Measurements from ENCODE around the gene ARHGEF19. TPM values are rescaled to one million over a fixed set of nuclear protein-coding genes. Genes with fewer than 3 reads are reported as not detected.
"Not testable (repeated sequence)": the region's sequence is repeated elsewhere in the genome, so short reads cannot be mapped to it uniquely, and the experiment has no call there.

Gene ARHGEF19
- total RNA-seq, 1 experiment from 2014 or later, result 38.5 TPM

DNA sequence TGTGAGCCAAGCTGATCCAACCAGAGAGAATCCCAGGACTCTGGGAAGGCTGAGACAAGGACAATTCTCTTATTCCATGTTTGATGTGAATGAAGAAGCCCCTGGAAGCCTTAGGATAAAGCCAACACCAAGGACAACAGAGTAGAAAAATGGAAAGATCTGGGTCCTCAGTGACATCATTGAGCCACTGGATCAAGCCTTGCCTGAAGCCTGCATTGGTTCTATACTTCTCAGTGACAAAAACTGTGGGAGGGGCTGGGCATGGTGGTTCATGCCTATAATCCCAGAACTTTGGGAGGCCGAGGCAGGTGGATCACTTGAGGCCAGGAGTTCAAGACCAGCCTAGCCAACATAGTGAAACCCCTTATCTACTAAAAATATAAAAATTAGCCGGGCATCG is 15.6 kb downstream of the ARHGEF19 start:
- no peak for TF ChIP-seq EZH2 (IDR thresholded peaks at IDR 0.05; ENCODE audit: low read depth)
- TF ChIP-seq, protein P1, sequence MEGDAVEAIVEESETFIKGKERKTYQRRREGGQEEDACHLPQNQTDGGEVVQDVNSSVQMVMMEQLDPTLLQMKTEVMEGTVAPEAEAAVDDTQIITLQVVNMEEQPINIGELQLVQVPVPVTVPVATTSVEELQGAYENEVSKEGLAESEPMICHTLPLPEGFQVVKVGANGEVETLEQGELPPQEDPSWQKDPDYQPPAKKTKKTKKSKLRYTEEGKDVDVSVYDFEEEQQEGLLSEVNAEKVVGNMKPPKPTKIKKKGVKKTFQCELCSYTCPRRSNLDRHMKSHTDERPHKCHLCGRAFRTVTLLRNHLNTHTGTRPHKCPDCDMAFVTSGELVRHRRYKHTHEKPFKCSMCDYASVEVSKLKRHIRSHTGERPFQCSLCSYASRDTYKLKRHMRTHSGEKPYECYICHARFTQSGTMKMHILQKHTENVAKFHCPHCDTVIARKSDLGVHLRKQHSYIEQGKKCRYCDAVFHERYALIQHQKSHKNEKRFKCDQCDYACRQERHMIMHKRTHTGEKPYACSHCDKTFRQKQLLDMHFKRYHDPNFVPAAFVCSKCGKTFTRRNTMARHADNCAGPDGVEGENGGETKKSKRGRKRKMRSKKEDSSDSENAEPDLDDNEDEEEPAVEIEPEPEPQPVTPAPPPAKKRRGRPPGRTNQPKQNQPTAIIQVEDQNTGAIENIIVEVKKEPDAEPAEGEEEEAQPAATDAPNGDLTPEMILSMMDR (conservative IDR thresholded peaks at IDR 0.05), result no peak
- no peak overlapping the region for H3K27ac ChIP-seq
- no peaks in the 10 kb centered on the region for H3K4me1 ChIP-seq (replicated peaks; ENCODE audit: insufficient read depth)
- no peak overlapping the region for H3K4me2 ChIP-seq
- CTCF ChIA-PET, result no interaction called here
- POLR2A ChIA-PET (ENCODE audit: unreplicated experiment), result no interaction called here
- no peak overlapping the region for H2AFZ ChIP-seq
- no peaks in the 10 kb centered on the region for H3K9me2 ChIP-seq (ENCODE audit: insufficient read depth)
- no peak overlapping the region for H3K4me3 ChIP-seq
- intact Hi-C loops (cut with micrococcal nuclease; ENCODE audit: unreplicated experiment), result no loop called here
- H3F3A ChIP-seq (ENCODE audit: insufficient read depth, low read depth), result no peaks in the 10 kb centered on the region
- no peaks in the 10 kb centered on the region for H3K79me2 ChIP-seq (ENCODE audit: low read depth)
- BruUV-seq (replicated peaks), result no TSS peak
- H3K27me3 ChIP-seq (ENCODE audit: insufficient read depth, low read depth), result no peaks in the 10 kb centered on the region
- no peaks in the 10 kb centered on the region for H4K20me1 ChIP-seq (ENCODE audit: insufficient read depth)
- H3K9me3 ChIP-seq (ENCODE audit: insufficient read depth, low read depth), result no peaks in the 10 kb centered on the region
- H3K36me3 ChIP-seq (ENCODE audit: low read depth), result no peaks in the 10 kb centered on the region
- DNase-seq, result no peak

DNA sequence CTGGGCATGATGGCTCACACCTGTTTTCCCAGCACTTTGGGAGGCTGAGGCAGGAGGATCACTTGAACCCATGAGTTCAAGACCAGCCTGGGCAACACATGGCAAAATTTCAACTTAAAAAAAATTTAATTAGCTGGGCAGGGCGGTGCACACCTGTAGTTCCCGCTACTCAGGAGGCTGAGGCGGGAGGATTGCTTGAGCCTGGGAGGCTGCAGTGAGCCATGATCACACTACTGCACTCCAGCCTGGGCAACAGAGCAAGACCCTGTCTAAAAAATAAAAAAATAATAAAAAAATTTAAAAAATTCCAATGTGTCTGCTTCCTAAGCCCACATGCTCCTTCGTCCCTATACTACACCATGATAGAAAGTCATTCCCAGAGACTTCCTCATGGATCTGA is 16.3 kb downstream of the ARHGEF19 start:
- H3K36me3 ChIP-seq (ENCODE audit: low read depth); H3K4me1 ChIP-seq (replicated peaks; ENCODE audit: insufficient read depth); H3K9me2 ChIP-seq (ENCODE audit: insufficient read depth); BruUV-seq (replicated peaks); CTCF ChIA-PET; H3K4me2 ChIP-seq; H3K27ac ChIP-seq; intact Hi-C loops (cut with micrococcal nuclease; ENCODE audit: unreplicated experiment); H3K4me3 ChIP-seq; H2AFZ ChIP-seq; H4K20me1 ChIP-seq (ENCODE audit: insufficient read depth); H3K27me3 ChIP-seq (ENCODE audit: insufficient read depth, low read depth); DNase-seq; H3K9me3 ChIP-seq (ENCODE audit: insufficient read depth, low read depth); H3F3A ChIP-seq (ENCODE audit: insufficient read depth, low read depth); POLR2A ChIA-PET (ENCODE audit: unreplicated experiment); H3K79me2 ChIP-seq (ENCODE audit: low read depth): not testable (repeated sequence)

DNA sequence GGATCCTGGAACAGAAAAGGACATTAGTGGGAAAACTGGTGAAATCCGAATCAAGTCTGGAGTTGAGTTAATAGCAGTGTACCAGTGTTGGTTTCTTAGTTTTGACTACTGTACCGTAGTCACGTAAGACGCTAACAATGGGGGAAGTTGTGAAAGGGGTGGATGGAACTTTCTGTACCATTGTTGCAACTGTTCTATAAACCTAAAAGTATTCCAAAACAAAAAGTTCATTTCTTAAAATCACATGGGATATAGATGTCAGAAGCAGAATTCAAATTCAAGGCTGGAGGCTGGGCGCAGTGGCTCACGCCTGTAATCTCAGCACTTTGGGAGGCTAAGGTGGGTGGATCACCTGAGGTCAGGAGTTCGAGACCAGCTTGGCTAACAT is 16.9 kb downstream of the ARHGEF19 start:
- ChIA-PET CTCF (no interaction called here), POLR2A (ENCODE audit: unreplicated experiment) (no interaction called here)
- no peaks in the 10 kb centered on the region for H4K20me1 ChIP-seq (ENCODE audit: insufficient read depth)
- intact Hi-C loops (cut with micrococcal nuclease; ENCODE audit: unreplicated experiment), result no loop called here
- peaks cover under 1% of the 10 kb centered on the region; the same call in 1 of the 2 replicates for H3K4me1 ChIP-seq (replicated peaks; ENCODE audit: insufficient read depth)
- no peak overlapping the region for H3K27ac ChIP-seq
- BruUV-seq (replicated peaks), result no TSS peak
- H3K4me2 ChIP-seq, result no peak overlapping the region
- H3K4me3 ChIP-seq, result no peak overlapping the region
- DNase-seq, result no peak
- no peaks in the 10 kb centered on the region for H3K79me2 ChIP-seq (ENCODE audit: low read depth)
- no peaks in the 10 kb centered on the region for H3F3A ChIP-seq (ENCODE audit: insufficient read depth, low read depth)
- no peaks in the 10 kb centered on the region for H3K36me3 ChIP-seq (ENCODE audit: low read depth)
- no peak overlapping the region for H2AFZ ChIP-seq
- no peaks in the 10 kb centered on the region for H3K9me3 ChIP-seq (ENCODE audit: insufficient read depth, low read depth)
- TF ChIP-seq EZH2 (IDR thresholded peaks at IDR 0.05; ENCODE audit: low read depth), result no peak
- TF ChIP-seq, protein P1 (conservative IDR thresholded peaks at IDR 0.05), result no peak
- H3K27me3 ChIP-seq (ENCODE audit: insufficient read depth, low read depth), result no peaks in the 10 kb centered on the region
- H3K9me2 ChIP-seq (ENCODE audit: insufficient read depth), result no peaks in the 10 kb centered on the region

DNA sequence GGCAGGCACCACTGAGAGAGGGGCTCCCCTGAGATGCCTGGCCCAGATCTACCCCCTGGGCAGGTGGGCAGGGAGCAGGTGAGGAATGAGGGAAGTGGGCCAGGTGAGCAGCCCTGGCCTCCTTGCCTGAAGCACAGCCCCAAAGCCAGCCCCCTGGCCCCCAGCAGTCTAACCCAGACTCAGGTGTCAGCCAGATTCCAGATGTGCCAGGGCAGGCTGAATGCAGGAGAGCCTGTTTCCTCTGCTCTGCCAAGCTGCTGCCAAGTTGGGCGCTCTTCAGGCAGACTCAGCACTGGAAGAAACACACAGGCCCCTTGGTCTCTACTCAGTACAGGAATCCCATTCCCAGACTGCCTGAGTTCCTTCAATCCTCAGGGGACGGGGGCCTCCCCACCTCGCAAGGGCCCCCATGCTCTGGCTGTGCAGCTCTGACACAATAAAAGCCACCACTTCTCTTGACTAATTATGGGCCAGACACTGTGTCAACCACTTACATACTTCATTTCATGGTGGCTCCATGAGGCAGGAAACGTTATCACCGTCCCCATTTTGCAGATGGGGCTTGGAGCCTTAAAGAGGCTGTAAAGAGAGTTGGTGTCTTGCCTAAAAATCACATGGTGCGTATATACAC is 20.4 kb downstream of the ARHGEF19 start:
- H3K27me3 ChIP-seq (ENCODE audit: insufficient read depth, low read depth), result no peaks in the 10 kb centered on the region
- TF ChIP-seq, protein P1 (conservative IDR thresholded peaks at IDR 0.05), result no peak
- TF ChIP-seq EZH2 (IDR thresholded peaks at IDR 0.05; ENCODE audit: low read depth), result no peak
- POLR2A ChIA-PET (ENCODE audit: unreplicated experiment), result no interaction called here
- H3K4me3 ChIP-seq, result no peak overlapping the region
- H3K27ac ChIP-seq, result no peak overlapping the region
- peaks cover 34% of the 10 kb centered on the region for H3K4me1 ChIP-seq (replicated peaks; ENCODE audit: insufficient read depth)
- intact Hi-C loops (cut with micrococcal nuclease; ENCODE audit: unreplicated experiment), result no loop called here
- no peaks in the 10 kb centered on the region for H3K36me3 ChIP-seq (ENCODE audit: low read depth)
- no TSS peak for BruUV-seq (replicated peaks)
- no peak overlapping the region for H2AFZ ChIP-seq
- H4K20me1 ChIP-seq (ENCODE audit: insufficient read depth), result no peaks in the 10 kb centered on the region
- H3K9me2 ChIP-seq (ENCODE audit: insufficient read depth), result no peaks in the 10 kb centered on the region
- 0 out of 2 replicates have a peak, but pooled peaks cover 4% of the 10 kb centered on the region for H3K79me2 ChIP-seq (ENCODE audit: low read depth)
- H3F3A ChIP-seq (ENCODE audit: insufficient read depth, low read depth), result peaks cover 33% of the 10 kb centered on the region; the same call in 1 of the 2 replicates
- CTCF ChIA-PET, result interaction anchor here (0.6 kb wide), 2 partner anchors 15 to 111 kb away, joined by 4 to 5 read pairs; no protein-coding TSS in a partner anchor
- no peak for DNase-seq
- H3K9me3 ChIP-seq (ENCODE audit: insufficient read depth, low read depth), result no peaks in the 10 kb centered on the region
- no peak overlapping the region for H3K4me2 ChIP-seq
